ENCODE data around the gene MTCH1. TPM values are rescaled to one million over a fixed set of nuclear protein-coding genes. Genes with fewer than 3 reads are reported as not detected.

MTCH1 gene
- total and polyA plus RNA-seq, 8 donors, result 145 to 192 (median 164) TPM

DNA sequence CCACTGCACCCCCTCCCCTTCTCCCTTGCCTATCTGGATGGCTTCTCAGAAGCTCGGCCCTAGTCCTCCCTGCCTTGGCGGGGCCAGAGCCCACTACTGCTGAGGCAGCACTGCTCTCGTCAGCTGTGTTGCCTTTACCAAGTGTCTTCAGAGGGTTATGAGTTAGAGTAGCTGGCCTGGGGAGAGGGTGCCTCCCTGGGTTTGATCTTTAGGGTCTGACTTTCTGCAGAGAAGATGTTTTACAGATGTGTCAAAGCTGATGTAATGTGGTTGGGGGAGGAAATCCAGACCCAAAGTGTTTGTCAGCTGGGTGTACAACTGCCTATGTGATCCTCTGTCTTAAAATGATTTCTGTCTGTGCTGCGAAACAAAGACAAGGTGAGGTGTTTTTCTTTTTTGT, 61.9 kb downstream of the MTCH1 start:
- TF ChIP-seq, protein P1, sequence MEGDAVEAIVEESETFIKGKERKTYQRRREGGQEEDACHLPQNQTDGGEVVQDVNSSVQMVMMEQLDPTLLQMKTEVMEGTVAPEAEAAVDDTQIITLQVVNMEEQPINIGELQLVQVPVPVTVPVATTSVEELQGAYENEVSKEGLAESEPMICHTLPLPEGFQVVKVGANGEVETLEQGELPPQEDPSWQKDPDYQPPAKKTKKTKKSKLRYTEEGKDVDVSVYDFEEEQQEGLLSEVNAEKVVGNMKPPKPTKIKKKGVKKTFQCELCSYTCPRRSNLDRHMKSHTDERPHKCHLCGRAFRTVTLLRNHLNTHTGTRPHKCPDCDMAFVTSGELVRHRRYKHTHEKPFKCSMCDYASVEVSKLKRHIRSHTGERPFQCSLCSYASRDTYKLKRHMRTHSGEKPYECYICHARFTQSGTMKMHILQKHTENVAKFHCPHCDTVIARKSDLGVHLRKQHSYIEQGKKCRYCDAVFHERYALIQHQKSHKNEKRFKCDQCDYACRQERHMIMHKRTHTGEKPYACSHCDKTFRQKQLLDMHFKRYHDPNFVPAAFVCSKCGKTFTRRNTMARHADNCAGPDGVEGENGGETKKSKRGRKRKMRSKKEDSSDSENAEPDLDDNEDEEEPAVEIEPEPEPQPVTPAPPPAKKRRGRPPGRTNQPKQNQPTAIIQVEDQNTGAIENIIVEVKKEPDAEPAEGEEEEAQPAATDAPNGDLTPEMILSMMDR (IDR thresholded peaks at IDR 0.05), result no peak
- peaks cover 4 to 16% of the 10 kb centered on the region in 2 donors for H3K4me1 ChIP-seq
- no peaks in the 10 kb centered on the region for H3K9me3 ChIP-seq
- no peak overlapping the region for H3K4me3 ChIP-seq
- DNase-seq (no peak), ATAC-seq (no peak)
- no peak overlapping the region for H3K27ac ChIP-seq
- H3K36me3 ChIP-seq, result peaks cover 0 to 69% of the 10 kb centered on the region in 2 donors
- intact Hi-C loops (cut with DNase I), result no loop called here
- H3K27me3 ChIP-seq, result no peaks in the 10 kb centered on the region

DNA sequence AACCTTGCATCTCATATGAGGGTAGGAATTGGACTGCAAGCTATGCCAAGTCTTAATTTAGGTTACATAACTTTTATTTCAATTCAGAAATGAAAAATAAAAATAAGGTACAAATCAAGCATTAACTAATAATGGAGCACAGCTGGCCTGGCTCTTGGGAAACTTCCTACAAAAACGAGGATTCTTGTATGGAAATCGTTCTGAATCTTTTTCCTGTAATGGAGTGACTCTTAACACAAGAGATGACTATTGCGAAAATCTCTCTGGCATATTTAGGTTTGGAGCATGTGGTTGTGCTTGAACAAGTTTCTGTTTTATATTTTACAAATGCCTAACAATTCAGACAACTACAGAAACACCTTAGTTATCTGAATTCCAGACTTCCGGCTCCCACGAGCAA, 65.5 kb downstream of the MTCH1 start:
- Histone ChIP-seq H3K9me3 (no peaks in the 10 kb centered on the region), H3K4me1 (peaks cover 26% of the 10 kb centered on the region in 2 donors), H3K4me3 (no peak overlapping the region), H3K27ac (peak overlapping the region; percentile 55 to 58), H3K36me3 (peaks cover 0 to 100% of the 10 kb centered on the region in 2 donors), H3K27me3 (no peaks in the 10 kb centered on the region)
- peak; percentile 5 for ATAC-seq
- peak in 1 of 4 donors; percentile 58 for DNase-seq
- intact Hi-C loops (cut with DNase I), result no loop called here
- TF ChIP-seq, protein P1 (IDR thresholded peaks at IDR 0.05), result no peak

DNA sequence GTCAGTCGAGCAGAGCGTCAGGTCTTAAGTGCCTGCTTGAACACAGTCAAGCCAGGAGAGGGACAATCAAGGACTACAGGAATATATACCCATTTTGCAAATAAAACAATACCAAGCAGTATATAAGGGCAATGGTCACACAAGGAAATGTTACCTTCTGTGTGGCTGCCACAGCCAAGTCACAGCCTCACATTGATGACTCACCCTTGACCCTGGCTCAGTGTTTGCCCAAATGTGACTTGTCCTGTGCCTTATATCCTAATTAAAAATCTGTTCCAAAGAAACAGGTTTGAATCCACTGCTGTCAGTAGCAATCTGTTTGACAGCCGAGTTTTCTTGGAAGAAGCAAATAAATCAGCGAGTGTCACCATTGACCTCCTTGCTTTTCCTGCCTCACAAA, 65.9 kb downstream of the MTCH1 start:
- TF ChIP-seq, protein P1 (IDR thresholded peaks at IDR 0.05), result no peak
- H3K9me3 ChIP-seq, result no peaks in the 10 kb centered on the region
- H3K27ac ChIP-seq, result peak overlapping the region; percentile 55 to 58
- intact Hi-C loops (cut with DNase I), result no loop called here
- no peak for DNase-seq
- H3K4me1 ChIP-seq, result peaks cover 26 to 27% of the 10 kb centered on the region in 2 donors
- H3K36me3 ChIP-seq, result peaks cover 0 to 100% of the 10 kb centered on the region in 2 donors
- no peak overlapping the region for H3K4me3 ChIP-seq
- ATAC-seq, result peak; percentile 5
- H3K27me3 ChIP-seq, result no peaks in the 10 kb centered on the region

Other genes starting within 250 kb of the MTCH1 start
- 1 to 10 TPM; 1.2 to 1.9 TPM for gene CPNE5, start 146.8 kb downstream of the MTCH1 start, total RNA-seq
- 1 to 10 TPM; 6.3 to 7.3 (median 6.8) TPM for gene CPNE5, start 146.8 kb downstream of the MTCH1 start, polyA plus RNA-seq (ENCODE audit: insufficient read length in 6 of 6)
- gene PPIL1, start 111.4 kb downstream of the MTCH1 start, total RNA-seq, result 10 to 100 TPM; 19.6 to 24.5 TPM
- gene PPIL1, start 111.4 kb downstream of the MTCH1 start, polyA plus RNA-seq (ENCODE audit: insufficient read length in 6 of 6), result 10 to 100 TPM; 31.9 to 45.3 (median 36.5) TPM
- gene C6orf89, start 100.2 kb downstream of the MTCH1 start, total RNA-seq, result 10 to 100 TPM; 53.3 to 59.6 TPM
- gene C6orf89, start 100.2 kb downstream of the MTCH1 start, polyA plus RNA-seq (ENCODE audit: insufficient read length in 6 of 6), result 10 to 100 TPM; 43.8 to 50.4 (median 46.5) TPM
- 1 to 10 TPM; 2.5 TPM for gene PI16, start 31.5 kb downstream of the MTCH1 start, total RNA-seq
- gene PI16, start 31.5 kb downstream of the MTCH1 start, polyA plus RNA-seq (ENCODE audit: insufficient read length in 6 of 6), result 1 to 10 TPM in 1 of 6 donors, under 1 TPM in 5; 0.15 to 1.0 (median 0.46) TPM
- gene FGD2, start 19.5 kb upstream of the MTCH1 start, total RNA-seq, result 10 to 100 TPM; 24.7 to 60.3 TPM
- 1 to 10 TPM; 3.9 to 5.2 (median 4.5) TPM for gene FGD2, start 19.5 kb upstream of the MTCH1 start, polyA plus RNA-seq (ENCODE audit: insufficient read length in 6 of 6)
- 10 to 100 TPM; 42.2 to 89.8 TPM for gene PIM1, start 184.0 kb upstream of the MTCH1 start, total RNA-seq
- gene PIM1, start 184.0 kb upstream of the MTCH1 start, polyA plus RNA-seq (ENCODE audit: insufficient read length in 6 of 6), result 10 to 100 TPM; 13.1 to 21.5 (median 20.3) TPM